Tibial artery (tissue), 4 donors: Measurements from ENCODE around the gene AKAP14.

Experiments used
- DNase-seq, 2 donors: peaks; one replicate each; pipeline ENCODE4 v3.0.0-alpha.2; 2019
- H3K27ac ChIP-seq, 2 donors: fragments of 200-600 bp; sonication (generic) in 1 of 2; 1 replicate in 1 of 2; 2 replicates in 1 of 2; pipeline ENCODE4 v1.5.1; 2018 to 2019; ENCODE audit warnings: mild to moderate bottlenecking in 1 of 2
- H3K27me3 ChIP-seq, 2 donors: fragments of 200-600 bp; sonication (generic) in 1 of 2; one replicate each; pipeline versions ENCODE4 v1.5.1 to v1.6.0; 2016 to 2019
- H3K36me3 ChIP-seq, 3 donors: fragments of 200-600 bp; sonication (generic) in 2 of 3; one replicate each; pipeline ENCODE4 v1.5.1; 2016 to 2019; ENCODE audit warnings: mild to moderate bottlenecking in 2 of 3
- H3K4me1 ChIP-seq, 4 donors: fragments of 200-600 bp; sonication (generic) in 2 of 4; 1 replicate in 3 of 4; 2 replicates in 1 of 4; pipeline ENCODE4 v1.5.1; 2016 to 2019
- H3K4me3 ChIP-seq, 2 donors: fragments of 200-600 bp; sonication (generic) in 1 of 2; 1 replicate in 1 of 2; 2 replicates in 1 of 2; pipeline ENCODE4 v1.5.1; 2018 to 2019; ENCODE audit warnings: mild to moderate bottlenecking in 2 of 2
- H3K9me3 ChIP-seq, 3 donors: fragments of 200-600 bp; sonication (generic) in 1 of 3; one replicate each; pipeline ENCODE4 v1.5.1; 2016 to 2019
- CTCF ChIP-seq, 2 experiments: fragments of 200-600 bp in 1 of 2; fragments of 450-650 bp in 1 of 2; IDR thresholded peaks; one replicate each; pipeline ENCODE4 v1.5.1; 2017 to 2019; ENCODE audit warnings: antibody characterized with exemption in 2 of 2, mild to moderate bottlenecking in 1 of 2, moderate library complexity in 1 of 2
- intact Hi-C: fragments of 100-400 bp; cut with DNase I; formaldehyde crosslinking; loops from one replicate; pipeline ENCODE4 v1.15.0; 2023; ENCODE audit warnings: low total_unique reads

The AKAP14 gene

GRCh38 chrX:119871599-119872395, 23.9 kb upstream of the AKAP14 start, which contains the start of the genes NDUFA1 and RNF113A:
Gene NDUFA1 (plus strand): TSS chrX:119871832. CDS start chrX:119871912, 80 bp downstream.
Gene RNF113A (minus strand): TSS chrX:119871733. CDS start chrX:119871613, 120 bp downstream.
- Histone ChIP-seq H3K36me3 (peaks cover 0 to 6% (median 3%) of the 10 kb centered on the region in 3 donors), H3K4me3 (peak within 1 kb of the TSS; percentile 66 to 70), H3K27me3 (no peaks in the 10 kb centered on the region), H3K27ac (peak within 1 kb of the TSS; percentile 89 to 95), H3K9me3 (no peaks in the 10 kb centered on the region), H3K4me1 (peaks cover 0 to 19% (median 6%) of the 10 kb centered on the region in 4 donors)
- TF ChIP-seq CTCF (IDR thresholded peaks at IDR 0.05) = no peak
- DNase-seq = peak; percentile 81 to 89
- intact Hi-C loops = no loop called here

GRCh38 chrX:119878740-119879139, 17.0 kb upstream of the AKAP14 start:
- no peaks in the 10 kb centered on the region for H3K27me3 ChIP-seq
- intact Hi-C loops = no loop called here
- no peaks in the 10 kb centered on the region for H3K9me3 ChIP-seq
- H3K4me1 ChIP-seq = no peaks in the 10 kb centered on the region
- peaks cover 0 to 12% (median 5%) of the 10 kb centered on the region in 3 donors for H3K36me3 ChIP-seq
- H3K27ac ChIP-seq = no peak overlapping the region
- no peak overlapping the region for H3K4me3 ChIP-seq
- DNase-seq = no peak
- TF ChIP-seq CTCF (IDR thresholded peaks at IDR 0.05) = no peak

- H3K4me1 ChIP-seq = no peaks in the 10 kb centered on the region
- intact Hi-C loops = no loop called here
- no peaks in the 10 kb centered on the region for H3K9me3 ChIP-seq
- no peak overlapping the region for H3K27ac ChIP-seq
- H3K4me3 ChIP-seq = no peak overlapping the region
- TF ChIP-seq CTCF (IDR thresholded peaks at IDR 0.05) = no peak
- H3K36me3 ChIP-seq = peaks cover 0 to 12% (median 5%) of the 10 kb centered on the region in 3 donors
- no peaks in the 10 kb centered on the region for H3K27me3 ChIP-seq
- DNase-seq = no peak
Observed at GRCh38 chrX:119880076-119880475, 15.6 kb upstream of the AKAP14 start.

- Histone ChIP-seq H3K27me3 (no peaks in the 10 kb centered on the region), H3K4me1 (no peaks in the 10 kb centered on the region), H3K4me3 (no peak overlapping the region), H3K9me3 (no peaks in the 10 kb centered on the region), H3K36me3 (peaks cover 0 to 12% (median 5%) of the 10 kb centered on the region in 3 donors), H3K27ac (no peak overlapping the region)
- intact Hi-C loops = no loop called here
- no peak for DNase-seq
- TF ChIP-seq CTCF (IDR thresholded peaks at IDR 0.05) = peak; percentile 45 to 48
Observed at GRCh38 chrX:119880552-119881437, 14.9 kb upstream of the AKAP14 start.

GRCh38 chrX:119885554-119886428, 9.9 kb upstream of the AKAP14 start:
- no peak overlapping the region for H3K27ac ChIP-seq
- no peak for DNase-seq
- no peaks in the 10 kb centered on the region for H3K36me3 ChIP-seq
- intact Hi-C loops = no loop called here
- H3K27me3 ChIP-seq = peaks cover 0 to 7% of the 10 kb centered on the region in 2 donors
- no peak overlapping the region for H3K4me3 ChIP-seq
- no peaks in the 10 kb centered on the region for H3K4me1 ChIP-seq
- H3K9me3 ChIP-seq = no peaks in the 10 kb centered on the region
- TF ChIP-seq CTCF (IDR thresholded peaks at IDR 0.05) = no peak
